Ishikawa (cell line): ENCODE measurements around the gene SRC.

Source experiments
- CEBPB ChIP-seq: IDR thresholded peaks from 2 replicates; pipeline ENCODE4 v1.6.1; 2012
- CREB1 ChIP-seq: IDR thresholded peaks from 2 replicates; pipeline ENCODE4 v1.6.1; 2012; ENCODE audit warnings: low read depth
- EGR1 ChIP-seq: IDR thresholded peaks from 2 replicates; pipeline ENCODE4 v1.6.1; 2012
- EP300 ChIP-seq: IDR thresholded peaks from 2 replicates; pipeline ENCODE4 v1.6.1; 2012; ENCODE audit warnings: borderline replicate concordance
- FOXM1 ChIP-seq: IDR thresholded peaks from 2 replicates; pipeline ENCODE4 v1.6.1; 2012; ENCODE audit warnings: low read depth, borderline replicate concordance
- MAX ChIP-seq: IDR thresholded peaks from 2 replicates; pipeline ENCODE4 v1.6.1; 2012
- NFIC ChIP-seq: IDR thresholded peaks from 2 replicates; pipeline ENCODE4 v1.6.1; 2012
- RAD21 ChIP-seq: IDR thresholded peaks from 2 replicates; pipeline ENCODE4 v1.6.1; 2012; ENCODE audit warnings: low read depth
- TCF12 ChIP-seq: IDR thresholded peaks from 2 replicates; pipeline ENCODE4 v1.6.1; 2012; ENCODE audit warnings: low read depth

- TF ChIP-seq EGR1 (no peak), CEBPB (no peak), MAX (no peak), RAD21 (no peak), CREB1 (no peak), NFIC (no peak), EP300 (no peak), TCF12 (no peak), FOXM1 (no peak)
Observed at GRCh38 chr20:37363221-37364012, 17.5 kb downstream of the SRC start.
